Measurements from ENCODE around the gene EVA1C.

Gene EVA1C

GRCh38 chr21:32372755-32373154 lies 39.8 kb upstream of the EVA1C start:
- peaks cover 4% of the 10 kb centered on the region for H3K36me3 ChIP-seq (ENCODE audit: control insufficient read depth, insufficient read depth, low read length)
- H3K4me1 ChIP-seq (ENCODE audit: control insufficient read depth, insufficient read depth, low read length): no peaks in the 10 kb centered on the region
- 92 to 93% methylated on average over 1 to 3 of the region's 3 CpGs for WGBS, 2 experiments
- H3K9me3 ChIP-seq (ENCODE audit: control insufficient read depth, low read length): no peaks in the 10 kb centered on the region
- no peak overlapping the region for H3K4me3 ChIP-seq (ENCODE audit: insufficient read depth, low read depth, low read length)
- H3K27ac ChIP-seq (ENCODE audit: insufficient read depth, low read depth, low read length, poor library complexity, severe bottlenecking): no peak overlapping the region
- H3K27me3 ChIP-seq (ENCODE audit: control insufficient read depth, insufficient read depth, low read length, poor library complexity, severe bottlenecking): no peaks in the 10 kb centered on the region

- 93 to 96% methylated on average over 8 of the region's 8 CpGs for WGBS, 2 experiments
- H3K36me3 ChIP-seq (ENCODE audit: control insufficient read depth, insufficient read depth, low read length): peaks cover 10% of the 10 kb centered on the region
- H3K4me3 ChIP-seq (ENCODE audit: insufficient read depth, low read depth, low read length): no peak overlapping the region
- H3K27me3 ChIP-seq (ENCODE audit: control insufficient read depth, insufficient read depth, low read length, poor library complexity, severe bottlenecking): no peaks in the 10 kb centered on the region
- no peaks in the 10 kb centered on the region for H3K9me3 ChIP-seq (ENCODE audit: control insufficient read depth, low read length)
- H3K27ac ChIP-seq (ENCODE audit: insufficient read depth, low read depth, low read length, poor library complexity, severe bottlenecking): no peak overlapping the region
- no peaks in the 10 kb centered on the region for H3K4me1 ChIP-seq (ENCODE audit: control insufficient read depth, insufficient read depth, low read length)
Observed at GRCh38 chr21:32377506-32377905, 35.0 kb upstream of the EVA1C start.

GRCh38 chr21:32377991-32378390 lies 34.5 kb upstream of the EVA1C start:
- Histone ChIP-seq H3K4me1 (ENCODE audit: control insufficient read depth, insufficient read depth, low read length) (no peaks in the 10 kb centered on the region), H3K9me3 (ENCODE audit: control insufficient read depth, low read length) (no peaks in the 10 kb centered on the region), H3K27ac (ENCODE audit: insufficient read depth, low read depth, low read length, poor library complexity, severe bottlenecking) (no peak overlapping the region), H3K36me3 (ENCODE audit: control insufficient read depth, insufficient read depth, low read length) (peaks cover 14% of the 10 kb centered on the region), H3K4me3 (ENCODE audit: insufficient read depth, low read depth, low read length) (no peak overlapping the region), H3K27me3 (ENCODE audit: control insufficient read depth, insufficient read depth, low read length, poor library complexity, severe bottlenecking) (no peaks in the 10 kb centered on the region)
- 85 to 87% methylated on average over 7 of the region's 7 CpGs for WGBS, 2 experiments

- Histone ChIP-seq H3K4me1 (ENCODE audit: control insufficient read depth, insufficient read depth, low read length) (no peaks in the 10 kb centered on the region), H3K4me3 (ENCODE audit: insufficient read depth, low read depth, low read length) (no peak overlapping the region), H3K27ac (ENCODE audit: insufficient read depth, low read depth, low read length, poor library complexity, severe bottlenecking) (no peak overlapping the region), H3K36me3 (ENCODE audit: control insufficient read depth, insufficient read depth, low read length) (peaks cover 19% of the 10 kb centered on the region), H3K27me3 (ENCODE audit: control insufficient read depth, insufficient read depth, low read length, poor library complexity, severe bottlenecking) (no peaks in the 10 kb centered on the region), H3K9me3 (ENCODE audit: control insufficient read depth, low read length) (no peaks in the 10 kb centered on the region)
- WGBS, 2 experiments: 90 to 94% methylated on average over 5 of the region's 5 CpGs
Observed at GRCh38 chr21:32378956-32379355, 33.5 kb upstream of the EVA1C start.

- Histone ChIP-seq H3K36me3 (ENCODE audit: control insufficient read depth, insufficient read depth, low read length) (peaks cover 19% of the 10 kb centered on the region), H3K27ac (ENCODE audit: insufficient read depth, low read depth, low read length, poor library complexity, severe bottlenecking) (no peak overlapping the region), H3K4me1 (ENCODE audit: control insufficient read depth, insufficient read depth, low read length) (no peaks in the 10 kb centered on the region), H3K27me3 (ENCODE audit: control insufficient read depth, insufficient read depth, low read length, poor library complexity, severe bottlenecking) (no peaks in the 10 kb centered on the region), H3K4me3 (ENCODE audit: insufficient read depth, low read depth, low read length) (no peak overlapping the region), H3K9me3 (ENCODE audit: control insufficient read depth, low read length) (no peaks in the 10 kb centered on the region)
- 81 to 85% methylated on average over 4 of the region's 4 CpGs for WGBS, 2 experiments
Observed at GRCh38 chr21:32380940-32381339, 31.6 kb upstream of the EVA1C start.

GRCh38 chr21:32381571-32381970 lies 30.9 kb upstream of the EVA1C start:
- Histone ChIP-seq H3K9me3 (ENCODE audit: control insufficient read depth, low read length) (no peaks in the 10 kb centered on the region), H3K27ac (ENCODE audit: insufficient read depth, low read depth, low read length, poor library complexity, severe bottlenecking) (no peak overlapping the region), H3K27me3 (ENCODE audit: control insufficient read depth, insufficient read depth, low read length, poor library complexity, severe bottlenecking) (no peaks in the 10 kb centered on the region), H3K4me1 (ENCODE audit: control insufficient read depth, insufficient read depth, low read length) (no peaks in the 10 kb centered on the region), H3K4me3 (ENCODE audit: insufficient read depth, low read depth, low read length) (no peak overlapping the region), H3K36me3 (ENCODE audit: control insufficient read depth, insufficient read depth, low read length) (peaks cover 19% of the 10 kb centered on the region)
- WGBS, 2 experiments: 94 to 95% methylated on average over 5 to 6 of the region's 6 CpGs

- 94 to 98% methylated on average over 10 of the region's 10 CpGs for WGBS, 2 experiments
- Histone ChIP-seq H3K4me1 (ENCODE audit: control insufficient read depth, insufficient read depth, low read length) (no peaks in the 10 kb centered on the region), H3K27ac (ENCODE audit: insufficient read depth, low read depth, low read length, poor library complexity, severe bottlenecking) (no peak overlapping the region), H3K36me3 (ENCODE audit: control insufficient read depth, insufficient read depth, low read length) (peaks cover 19% of the 10 kb centered on the region), H3K27me3 (ENCODE audit: control insufficient read depth, insufficient read depth, low read length, poor library complexity, severe bottlenecking) (no peaks in the 10 kb centered on the region), H3K4me3 (ENCODE audit: insufficient read depth, low read depth, low read length) (no peak overlapping the region), H3K9me3 (ENCODE audit: control insufficient read depth, low read length) (no peaks in the 10 kb centered on the region)
Observed at GRCh38 chr21:32382108-32382644, 30.3 kb upstream of the EVA1C start.

GRCh38 chr21:32383812-32384211 lies 28.7 kb upstream of the EVA1C start:
- 95% methylated on average over 6 of the region's 6 CpGs for WGBS, 2 experiments
- Histone ChIP-seq H3K27ac (ENCODE audit: insufficient read depth, low read depth, low read length, poor library complexity, severe bottlenecking) (no peak overlapping the region), H3K36me3 (ENCODE audit: control insufficient read depth, insufficient read depth, low read length) (peaks cover 15% of the 10 kb centered on the region), H3K4me3 (ENCODE audit: insufficient read depth, low read depth, low read length) (no peak overlapping the region), H3K4me1 (ENCODE audit: control insufficient read depth, insufficient read depth, low read length) (no peaks in the 10 kb centered on the region), H3K9me3 (ENCODE audit: control insufficient read depth, low read length) (no peaks in the 10 kb centered on the region), H3K27me3 (ENCODE audit: control insufficient read depth, insufficient read depth, low read length, poor library complexity, severe bottlenecking) (no peaks in the 10 kb centered on the region)

- Histone ChIP-seq H3K4me3 (ENCODE audit: insufficient read depth, low read depth, low read length) (no peak overlapping the region), H3K27me3 (ENCODE audit: control insufficient read depth, insufficient read depth, low read length, poor library complexity, severe bottlenecking) (no peaks in the 10 kb centered on the region), H3K27ac (ENCODE audit: insufficient read depth, low read depth, low read length, poor library complexity, severe bottlenecking) (no peak overlapping the region), H3K4me1 (ENCODE audit: control insufficient read depth, insufficient read depth, low read length) (no peaks in the 10 kb centered on the region), H3K36me3 (ENCODE audit: control insufficient read depth, insufficient read depth, low read length) (peaks cover 9% of the 10 kb centered on the region), H3K9me3 (ENCODE audit: control insufficient read depth, low read length) (no peaks in the 10 kb centered on the region)
- WGBS, 2 experiments: 92 to 93% methylated on average over 5 to 6 of the region's 6 CpGs
Observed at GRCh38 chr21:32386195-32386870, 26.2 kb upstream of the EVA1C start.

- Histone ChIP-seq H3K27ac (ENCODE audit: insufficient read depth, low read depth, low read length, poor library complexity, severe bottlenecking) (no peak overlapping the region), H3K36me3 (ENCODE audit: control insufficient read depth, insufficient read depth, low read length) (peaks cover 9% of the 10 kb centered on the region)
Observed at GRCh38 chr21:32387151-32387550, 25.4 kb upstream of the EVA1C start.

More at GRCh38 chr21:32387151-32387550, 25.4 kb upstream of the EVA1C start:
- Histone ChIP-seq H3K4me1 (ENCODE audit: control insufficient read depth, insufficient read depth, low read length) (peaks cover 4% of the 10 kb centered on the region), H3K4me3 (ENCODE audit: insufficient read depth, low read depth, low read length) (no peak overlapping the region), H3K27me3 (ENCODE audit: control insufficient read depth, insufficient read depth, low read length, poor library complexity, severe bottlenecking) (no peaks in the 10 kb centered on the region), H3K9me3 (ENCODE audit: control insufficient read depth, low read length) (no peaks in the 10 kb centered on the region)
- WGBS, 2 experiments: 96 to 99% methylated on average over 8 of the region's 8 CpGs

Data from ectodermal cell (in vitro differentiated cells).